Mesendoderm (in vitro differentiated cells): Measurements from ENCODE around the gene SLC10A2. TPM values are rescaled to one million over a fixed set of nuclear protein-coding genes. Genes with fewer than 3 reads are reported as not detected.
"Not testable (repeated sequence)": the region's sequence is repeated elsewhere in the genome, so short reads cannot be mapped to it uniquely, and the experiment has no call there.

ENCODE experiments used
- DNase-seq: peaks from one replicate; pipeline ENCODE4 v3.0.0; 2013
- H2AK5ac ChIP-seq: 2 replicates; pipeline ENCODE4 v1.6.1; 2013; ENCODE audit warnings: low read length, inconsistent platforms
- H2BK120ac ChIP-seq: 2 replicates; pipeline ENCODE4 v1.6.1; 2013; ENCODE audit warnings: low read depth, mild to moderate bottlenecking, low read length, moderate library complexity, mixed read lengths
- H2BK15ac ChIP-seq: replicated peaks from 2 replicates; pipeline ENCODE4 v1.6.1; 2013; ENCODE audit warnings: low read depth, mild to moderate bottlenecking, moderate library complexity
- H2BK5ac ChIP-seq: 2 replicates; pipeline ENCODE4 v1.6.1; 2013; ENCODE audit warnings: low read length, inconsistent platforms
- H3K18ac ChIP-seq: 2 replicates; pipeline ENCODE4 v1.6.1; 2013; ENCODE audit warnings: mild to moderate bottlenecking, low read length, mixed read lengths
- H3K23ac ChIP-seq: one replicate; pipeline ENCODE4 v1.6.1; 2013; ENCODE audit warnings: low read length
- H3K27ac ChIP-seq: 2 replicates; pipeline ENCODE4 v1.5.1; 2013; ENCODE audit warnings: low read depth, mild to moderate bottlenecking, inconsistent platforms, low read length, moderate library complexity
- H3K27me3 ChIP-seq: 2 replicates; pipeline ENCODE4 v1.6.1; 2013; ENCODE audit warnings: low read length, control low read depth, mild to moderate bottlenecking, inconsistent platforms; ENCODE audit not compliant: insufficient read depth, poor library complexity
- H3K36me3 ChIP-seq: 2 replicates; pipeline ENCODE4 v1.6.1; 2013; ENCODE audit warnings: low read length, inconsistent platforms; ENCODE audit not compliant: control insufficient read depth, insufficient read depth
- H3K4ac ChIP-seq: one replicate; pipeline ENCODE4 v1.6.1; 2013; ENCODE audit warnings: low read depth, mild to moderate bottlenecking, low read length, moderate library complexity
- H3K4me1 ChIP-seq: 2 replicates; pipeline ENCODE4 v1.6.1; 2013; ENCODE audit warnings: low read depth, low read length, inconsistent platforms; ENCODE audit not compliant: control insufficient read depth
- H3K4me2 ChIP-seq: 2 replicates; pipeline ENCODE4 v1.6.1; 2013; ENCODE audit warnings: low read length
- H3K4me3 ChIP-seq: 2 replicates; pipeline ENCODE4 v1.5.1; 2013; ENCODE audit warnings: mild to moderate bottlenecking, low read length
- H3K56ac ChIP-seq: one replicate; pipeline ENCODE4 v1.6.1; 2013; ENCODE audit warnings: low read length
- H3K79me1 ChIP-seq: 2 replicates; pipeline ENCODE4 v1.6.1; 2013; ENCODE audit warnings: low read length, inconsistent platforms
- H3K79me2 ChIP-seq: 2 replicates; pipeline ENCODE4 v1.6.1; 2013; ENCODE audit warnings: mild to moderate bottlenecking, low read length; ENCODE audit not compliant: control insufficient read depth, insufficient read depth
- H3K9ac ChIP-seq: 2 replicates; pipeline ENCODE4 v1.6.1; 2013; ENCODE audit warnings: low read length, inconsistent platforms
- H4K5ac ChIP-seq: one replicate; pipeline ENCODE4 v1.6.1; 2013; ENCODE audit warnings: low read length
- H4K8ac ChIP-seq: one replicate; pipeline ENCODE4 v1.6.1; 2013; ENCODE audit warnings: low read depth, mild to moderate bottlenecking, control low read depth, low read length, moderate library complexity
- WGBS: extraction: QIAGEN DNeasy Blood & Tissue Kit; methylation state at CpG from one replicate; pipeline ENCODE4 v1.1.7; 2013; ENCODE audit warnings: low lambda C conversion rate, missing lambda C conversion rate; ENCODE audit not compliant: insufficient coverage; ENCODE audit errors: extremely low coverage; 5-methylcytosine and 5-hydroxymethylcytosine counted together
- polyA plus RNA-seq, 2 experiments: library from polyadenylated mRNA; stranded (reverse); fragments of 200-250 nt; gene quantifications; one replicate each; pipeline ENCODE4 v1.2.3, GENCODE V29; 2013

The SLC10A2 gene
- polyA plus RNA-seq (2013, experiment 1 of 2): not detected
- not detected for polyA plus RNA-seq (2013, experiment 2 of 2)

- no peak within 1 kb of the TSS for H3K4me2 ChIP-seq
- H3K4me1 ChIP-seq: peaks cover 2% of the 10 kb centered on the region
- H3K79me1 ChIP-seq: no peaks in the 10 kb centered on the region
- no peak within 1 kb of the TSS for H3K56ac ChIP-seq
- H4K5ac ChIP-seq: no peak within 1 kb of the TSS
- H3K4me3 ChIP-seq: no peak within 1 kb of the TSS
- H2AK5ac ChIP-seq: no peak within 1 kb of the TSS
- DNase-seq: no peak
- H3K27ac ChIP-seq: no peak within 1 kb of the TSS
- no peak within 1 kb of the TSS for H2BK120ac ChIP-seq
- H3K23ac ChIP-seq: no peak within 1 kb of the TSS
- H3K27me3 ChIP-seq: no peaks in the 10 kb centered on the region
- H2BK5ac ChIP-seq: no peak within 1 kb of the TSS
- H3K9ac ChIP-seq: no peak within 1 kb of the TSS
- no peaks in the 10 kb centered on the region for H3K79me2 ChIP-seq
- no peak within 1 kb of the TSS for H3K18ac ChIP-seq
- no peak within 1 kb of the TSS for H2BK15ac ChIP-seq
- no peaks in the 10 kb centered on the region for H3K36me3 ChIP-seq
- H4K8ac ChIP-seq: no peak within 1 kb of the TSS
- no peak within 1 kb of the TSS for H3K4ac ChIP-seq
- WGBS: no CpG with 5 or more reads among the region's 9 CpGs
These were observed at the start of gene SLC10A2 for GRCh38 chr13:103066079-103066780. TSS of gene SLC10A2 (minus strand) at chr13:103066417. CDS start at chr13:103066249, 168 bp downstream.

DNA sequence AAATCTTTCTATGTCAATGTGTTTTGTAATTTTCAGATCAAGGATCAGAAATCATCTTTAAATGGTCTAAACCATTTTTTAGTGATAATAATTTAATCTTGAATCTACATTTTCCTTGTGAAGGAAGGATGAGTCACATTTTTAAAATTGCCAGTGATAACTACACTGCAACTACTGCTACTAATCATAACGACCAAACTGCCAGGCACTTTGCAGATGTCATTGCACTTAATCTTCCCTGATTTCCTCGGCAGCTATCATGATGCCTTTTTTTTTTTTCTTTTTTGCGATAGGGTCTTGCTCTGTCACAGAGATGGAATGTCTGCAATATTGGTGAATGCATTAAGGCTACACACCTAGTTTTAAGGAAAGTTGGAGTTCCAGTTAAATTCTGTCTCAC lies 41.4 kb upstream of the SLC10A2 start:
- no peak for DNase-seq
- Histone ChIP-seq H3K56ac (no peak overlapping the region), H3K27me3 (no peaks in the 10 kb centered on the region), H3K27ac (no peak overlapping the region), H3K4me1 (no peaks in the 10 kb centered on the region), H3K79me1 (no peaks in the 10 kb centered on the region), H4K8ac (no peak overlapping the region), H2BK120ac (no peak overlapping the region), H3K23ac (no peak overlapping the region), H3K4ac (no peak overlapping the region), H2BK5ac (no peak overlapping the region), H3K9ac (no peak overlapping the region), H4K5ac (no peak overlapping the region), H3K18ac (no peak overlapping the region), H3K36me3 (no peaks in the 10 kb centered on the region), H3K4me2 (no peak overlapping the region), H2BK15ac (no peak overlapping the region), H3K4me3 (no peak overlapping the region), H3K79me2 (no peaks in the 10 kb centered on the region), H2AK5ac (no peak overlapping the region)
- no CpG with 5 or more reads among the region's 3 CpGs for WGBS

DNA sequence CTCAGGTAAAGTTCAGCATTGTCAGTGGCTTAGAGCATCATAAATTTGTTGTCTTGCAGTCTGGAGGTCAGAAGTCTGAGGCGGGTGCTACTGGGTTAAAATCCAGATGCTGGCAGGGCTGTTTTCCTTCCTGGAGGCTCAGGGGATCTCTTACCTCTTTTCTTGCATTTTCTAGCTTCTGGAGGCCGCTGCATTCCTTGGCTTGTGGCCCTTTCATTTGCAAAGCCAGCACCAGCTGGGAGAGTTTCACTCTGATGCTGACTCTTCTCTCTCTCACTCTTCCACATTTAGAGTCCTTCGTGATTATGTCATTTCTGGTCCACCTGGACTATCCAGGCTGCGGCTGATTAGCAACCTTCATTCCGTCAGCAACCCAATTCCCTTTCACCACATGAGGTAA lies 38.1 kb upstream of the SLC10A2 start:
- Histone ChIP-seq H3K4ac (no peak overlapping the region), H2AK5ac (no peak overlapping the region), H3K79me2 (no peaks in the 10 kb centered on the region), H3K56ac (no peak overlapping the region), H2BK15ac (no peak overlapping the region), H2BK5ac (no peak overlapping the region), H3K18ac (no peak overlapping the region), H3K4me1 (no peaks in the 10 kb centered on the region), H3K9ac (no peak overlapping the region), H3K36me3 (no peaks in the 10 kb centered on the region), H4K8ac (no peak overlapping the region), H2BK120ac (no peak overlapping the region), H3K27me3 (no peaks in the 10 kb centered on the region), H3K23ac (no peak overlapping the region), H3K79me1 (no peaks in the 10 kb centered on the region), H4K5ac (no peak overlapping the region), H3K4me3 (no peak overlapping the region), H3K4me2 (no peak overlapping the region), H3K27ac (no peak overlapping the region)
- DNase-seq: peak; percentile 47
- WGBS: no CpG with 5 or more reads among the region's 5 CpGs

DNA sequence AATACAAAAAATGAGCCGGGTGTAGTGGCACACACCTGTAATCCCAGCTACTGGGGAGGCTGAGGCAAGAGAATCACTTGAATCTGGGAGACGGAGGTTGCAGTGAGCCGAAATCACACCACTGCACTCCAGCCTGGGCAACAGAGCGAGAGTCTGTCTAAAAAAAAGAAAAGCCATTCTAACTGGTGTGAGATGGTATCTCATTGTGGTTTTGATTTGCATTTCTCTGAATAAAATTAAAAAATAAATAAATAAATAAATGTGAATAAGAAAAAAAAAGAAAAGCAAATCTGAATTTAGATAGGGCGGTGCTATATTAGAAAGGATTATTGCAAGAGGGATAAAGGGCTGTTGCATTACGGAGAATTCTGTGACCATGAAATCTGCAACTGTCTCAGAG lies 37.2 kb upstream of the SLC10A2 start:
- not testable (repeated sequence) for H3K4me1 ChIP-seq, H2BK15ac ChIP-seq, H3K27ac ChIP-seq, H3K4me2 ChIP-seq, H2BK120ac ChIP-seq, H2BK5ac ChIP-seq, H3K56ac ChIP-seq, H3K79me2 ChIP-seq, H4K8ac ChIP-seq, H3K79me1 ChIP-seq, H3K36me3 ChIP-seq, H3K4ac ChIP-seq, H2AK5ac ChIP-seq, H3K4me3 ChIP-seq, H3K27me3 ChIP-seq, H4K5ac ChIP-seq, H3K18ac ChIP-seq, H3K9ac ChIP-seq, DNase-seq, H3K23ac ChIP-seq
- 100% methylated on average over 1 of the region's 6 CpGs for WGBS

DNA sequence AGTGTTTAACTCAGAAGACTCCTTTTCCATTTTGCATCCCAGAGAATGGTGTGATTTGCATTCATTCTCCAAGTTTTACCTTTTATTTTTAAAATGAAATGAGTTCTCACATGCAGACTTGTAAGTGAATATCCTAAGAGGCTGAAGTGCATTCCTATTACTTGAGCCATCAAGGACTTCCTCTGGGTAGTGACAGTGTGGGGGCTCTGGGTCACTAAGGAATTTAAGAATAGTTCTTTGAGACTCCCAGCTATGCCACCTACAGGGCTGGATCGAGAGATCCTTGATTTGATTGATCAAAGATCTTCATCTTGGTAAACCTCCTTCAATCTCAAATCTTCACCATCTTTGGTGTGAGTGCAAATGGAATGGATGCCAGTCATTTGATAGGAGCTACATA lies 36.3 kb upstream of the SLC10A2 start:
- Histone ChIP-seq H3K18ac (no peak overlapping the region), H3K27ac (no peak overlapping the region), H3K56ac (no peak overlapping the region), H3K27me3 (no peaks in the 10 kb centered on the region), H3K4me1 (no peaks in the 10 kb centered on the region), H4K5ac (no peak overlapping the region), H3K79me2 (no peaks in the 10 kb centered on the region), H3K9ac (no peak overlapping the region), H3K23ac (no peak overlapping the region), H2BK15ac (no peak overlapping the region), H3K36me3 (no peaks in the 10 kb centered on the region), H3K4me3 (no peak overlapping the region), H2AK5ac (no peak overlapping the region), H4K8ac (no peak overlapping the region), H3K79me1 (no peaks in the 10 kb centered on the region), H3K4ac (no peak overlapping the region), H2BK120ac (no peak overlapping the region), H3K4me2 (no peak overlapping the region), H2BK5ac (no peak overlapping the region)
- WGBS: no CpG with 5 or more reads among the region's 1 CpG
- peak; percentile 79 for DNase-seq

DNA sequence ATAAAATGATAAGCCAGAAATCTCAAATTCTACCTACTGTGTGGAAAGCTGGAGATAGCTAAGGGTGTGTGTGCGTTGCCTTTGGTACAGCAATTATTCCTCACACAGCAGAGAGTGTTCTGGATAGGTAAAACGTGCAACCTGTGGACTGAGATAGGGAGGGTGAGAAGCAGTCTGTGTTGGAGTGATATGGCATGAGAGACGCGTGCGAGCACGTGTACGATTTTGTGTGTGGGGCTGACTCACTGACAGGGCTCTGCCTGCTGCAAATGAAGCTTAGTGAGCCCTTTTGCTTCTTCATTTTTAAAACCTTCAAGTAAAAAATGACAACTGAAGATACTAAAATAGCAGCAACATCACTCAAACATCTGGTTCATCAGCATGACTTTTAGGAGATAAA lies 35.7 kb upstream of the SLC10A2 start:
- no peaks in the 10 kb centered on the region for H3K4me1 ChIP-seq
- H3K56ac ChIP-seq: no peak overlapping the region
- H2AK5ac ChIP-seq: no peak overlapping the region
- no peak overlapping the region for H4K5ac ChIP-seq
- no peaks in the 10 kb centered on the region for H3K36me3 ChIP-seq
- H3K79me2 ChIP-seq: no peaks in the 10 kb centered on the region
- no peak overlapping the region for H2BK120ac ChIP-seq
- DNase-seq: no peak
- H3K18ac ChIP-seq: no peak overlapping the region
- H3K4ac ChIP-seq: no peak overlapping the region
- no CpG with 5 or more reads among the region's 7 CpGs for WGBS
- no peak overlapping the region for H2BK15ac ChIP-seq
- no peak overlapping the region for H3K9ac ChIP-seq
- H3K4me2 ChIP-seq: no peak overlapping the region
- H4K8ac ChIP-seq: no peak overlapping the region
- no peaks in the 10 kb centered on the region for H3K27me3 ChIP-seq
- no peak overlapping the region for H3K4me3 ChIP-seq
- no peak overlapping the region for H3K23ac ChIP-seq
- H3K27ac ChIP-seq: no peak overlapping the region
- no peaks in the 10 kb centered on the region for H3K79me1 ChIP-seq
- H2BK5ac ChIP-seq: no peak overlapping the region
